GM18907 (cell line): ENCODE measurements around the gene TIPARP.
A peak's percentile ranks its signal among the peaks of the same experiment; 100 is the strongest.
"Not testable (repeated sequence)": the region's sequence is repeated elsewhere in the genome, so short reads cannot be mapped to it uniquely, and the experiment has no call there.

ENCODE experiments used
- ATAC-seq: cut with Tn5 transposase; IDR thresholded peaks from one replicate; pipeline ENCODE4 v1.9.1; 2021; ENCODE audit warnings: mild to moderate bottlenecking, moderate library complexity; ENCODE audit not compliant: unreplicated experiment

TIPARP gene

DNA sequence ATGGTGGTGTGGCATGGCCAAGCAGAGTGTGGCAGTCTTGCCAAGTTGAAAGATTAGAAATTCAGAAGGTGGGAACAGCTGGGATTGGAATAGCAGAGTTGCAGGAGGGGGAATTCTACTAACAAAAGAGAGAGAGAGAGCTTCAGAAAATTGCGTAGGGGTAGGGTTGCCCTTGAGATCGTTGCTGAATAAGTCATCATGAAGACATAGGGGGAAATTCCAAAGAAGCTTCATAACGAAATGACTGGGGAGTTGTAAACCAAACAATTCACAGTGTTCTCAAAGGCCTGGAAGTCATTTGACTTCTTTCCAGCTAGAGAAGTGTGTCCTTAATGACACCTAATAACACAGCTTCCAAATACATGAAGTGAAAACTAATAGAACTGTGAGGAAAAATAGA is 26.3 kb upstream of the TIPARP start:
- ATAC-seq, result no peak

DNA sequence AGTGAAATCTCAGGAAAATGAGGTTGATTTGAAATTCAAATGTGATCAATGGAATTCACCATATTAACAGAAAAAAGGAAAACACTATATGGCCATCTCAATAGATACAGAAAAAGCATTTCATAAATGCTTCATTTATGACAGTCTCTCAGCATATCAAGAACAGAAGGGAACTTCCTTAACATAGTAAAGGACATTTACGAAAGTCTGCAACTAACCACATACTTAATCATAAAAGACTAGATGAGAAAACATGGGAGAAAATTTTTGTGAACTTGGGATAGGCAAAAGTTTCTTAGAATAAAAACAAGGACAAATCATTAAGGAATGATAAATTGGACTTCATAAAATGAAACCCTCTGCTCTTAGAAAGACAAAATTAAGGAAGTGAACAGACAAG is 24.7 kb upstream of the TIPARP start:
- no peak for ATAC-seq

DNA sequence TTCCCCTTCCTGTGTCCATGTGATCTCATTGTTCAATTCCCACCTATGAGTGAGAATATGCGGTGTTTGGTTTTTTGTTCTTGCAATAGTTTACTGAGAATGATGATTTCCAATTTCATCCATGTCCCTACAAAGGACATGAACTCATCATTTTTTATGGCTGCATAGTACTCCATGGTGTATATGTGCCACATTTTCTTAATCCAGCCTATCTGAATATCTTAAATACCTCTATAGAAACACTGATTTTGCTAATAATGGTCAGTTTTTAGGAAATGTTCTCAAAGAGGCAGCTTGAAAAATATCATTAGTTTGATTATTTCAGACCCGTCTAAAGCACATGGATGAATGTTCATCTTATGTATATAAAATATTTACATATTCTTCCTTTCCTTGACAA is 21.7 kb upstream of the TIPARP start:
- not testable (repeated sequence) for ATAC-seq

DNA sequence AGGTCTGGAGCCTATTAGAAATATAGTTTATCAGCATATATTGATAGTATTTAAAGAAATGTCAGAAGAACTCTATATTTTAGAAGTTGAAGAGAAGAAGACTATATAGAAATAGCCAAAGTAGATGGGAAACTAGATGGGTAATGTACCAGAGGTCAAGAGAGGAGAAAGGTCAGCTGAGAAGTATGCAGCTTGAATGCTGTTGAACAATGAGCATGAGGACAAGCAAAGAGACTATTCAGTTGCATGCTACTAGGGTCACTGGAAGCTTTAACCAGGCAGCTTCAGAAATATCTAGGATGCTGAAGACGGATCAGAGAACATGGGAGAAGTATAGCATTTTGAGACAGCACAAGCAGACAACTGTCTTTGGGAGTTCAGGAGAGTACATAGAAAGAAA is 19.6 kb upstream of the TIPARP start:
- ATAC-seq, result no peak

DNA sequence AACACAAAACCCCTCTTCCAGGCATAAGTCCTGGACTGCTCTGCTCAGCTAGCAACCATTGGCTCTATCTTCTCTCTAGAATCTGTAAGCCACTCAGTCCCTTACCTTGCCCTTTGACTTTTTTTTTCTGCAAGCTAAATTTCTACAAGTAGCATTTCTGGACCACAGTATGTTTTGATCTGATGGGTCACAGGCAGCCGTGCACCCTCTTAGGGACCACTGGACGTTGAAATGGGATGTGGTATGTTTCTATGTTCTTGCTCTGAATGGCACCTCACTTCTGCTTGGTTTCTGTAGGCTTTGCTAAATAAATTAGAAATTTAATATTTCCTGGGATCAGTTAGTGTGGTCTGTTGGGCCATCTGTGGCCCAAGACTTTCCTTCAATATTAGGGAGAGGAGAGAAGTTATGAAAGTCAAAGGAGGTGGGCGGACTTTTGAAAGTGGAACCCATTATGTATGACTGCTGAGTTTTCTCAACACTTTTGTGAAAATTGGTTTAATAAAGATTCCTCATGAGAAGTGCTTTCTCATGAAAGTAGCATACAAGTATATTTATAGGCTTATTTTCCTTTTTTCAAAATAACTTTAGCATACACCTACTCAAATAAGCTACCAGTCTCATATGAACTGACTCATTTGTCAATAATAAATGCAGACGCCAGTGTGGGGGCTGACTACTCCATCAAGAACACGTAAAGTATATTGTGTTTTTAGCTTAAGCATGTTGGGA is 18.4 kb upstream of the TIPARP start:
- no peak for ATAC-seq

DNA sequence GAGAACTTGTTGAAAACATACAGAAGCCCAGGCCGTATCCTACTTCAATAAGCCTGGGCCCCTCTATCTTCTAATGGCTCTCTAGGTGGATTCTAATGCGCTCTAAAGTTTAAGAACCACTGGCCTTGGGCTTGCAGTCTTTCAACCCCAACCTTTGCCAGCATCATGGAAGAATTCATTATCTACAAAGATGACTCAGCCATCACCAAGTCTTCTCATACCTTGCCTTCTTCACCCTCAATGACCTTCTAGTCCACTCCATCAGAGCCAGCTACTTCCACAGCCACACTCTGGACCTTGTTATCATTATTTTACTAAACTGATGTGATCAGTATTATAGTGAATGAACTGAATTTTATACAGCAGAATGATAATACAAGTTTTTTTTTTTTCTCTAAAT is 16.9 kb upstream of the TIPARP start:
- ATAC-seq, result no peak

DNA sequence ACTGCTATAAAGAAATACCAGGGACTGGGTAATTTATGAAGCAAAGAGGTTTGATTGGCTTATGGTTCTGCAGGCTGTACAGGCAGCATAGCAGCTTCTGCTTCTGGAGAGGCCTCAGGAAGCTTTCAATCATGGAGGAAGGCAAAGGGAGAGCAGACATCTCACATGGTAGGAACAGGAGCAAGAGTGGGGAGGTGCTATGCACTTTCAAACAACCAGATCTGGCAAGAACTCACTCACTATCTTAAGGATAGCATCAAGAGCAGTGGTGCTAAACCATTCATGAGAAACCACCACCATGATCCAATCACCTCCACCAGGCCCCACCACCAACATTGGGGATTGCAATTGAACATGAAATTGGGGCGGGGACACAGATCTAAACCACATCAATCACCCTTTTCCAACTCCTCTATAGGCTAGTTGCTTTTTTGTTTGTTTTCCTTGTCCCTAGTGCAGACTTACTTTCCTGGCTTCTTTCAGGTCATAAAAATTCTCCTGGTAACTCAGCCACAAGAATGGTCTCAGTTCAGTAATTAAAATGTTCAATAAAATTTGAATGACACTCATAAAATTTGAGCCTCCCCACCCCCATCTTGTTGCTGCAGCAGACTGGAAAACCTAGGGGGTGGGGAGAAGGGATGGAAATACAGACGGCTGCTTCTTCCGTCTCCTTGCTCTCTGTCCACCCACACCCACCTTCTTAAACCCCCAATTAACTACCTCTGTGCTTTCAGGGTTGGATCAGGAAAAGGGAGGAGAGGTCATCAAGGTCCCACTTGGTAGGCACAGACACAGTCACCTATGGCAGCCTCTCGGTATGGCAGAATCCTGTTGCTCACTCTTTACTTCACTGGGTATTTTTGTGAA is 16.3 kb upstream of the TIPARP start:
- no peak for ATAC-seq

DNA sequence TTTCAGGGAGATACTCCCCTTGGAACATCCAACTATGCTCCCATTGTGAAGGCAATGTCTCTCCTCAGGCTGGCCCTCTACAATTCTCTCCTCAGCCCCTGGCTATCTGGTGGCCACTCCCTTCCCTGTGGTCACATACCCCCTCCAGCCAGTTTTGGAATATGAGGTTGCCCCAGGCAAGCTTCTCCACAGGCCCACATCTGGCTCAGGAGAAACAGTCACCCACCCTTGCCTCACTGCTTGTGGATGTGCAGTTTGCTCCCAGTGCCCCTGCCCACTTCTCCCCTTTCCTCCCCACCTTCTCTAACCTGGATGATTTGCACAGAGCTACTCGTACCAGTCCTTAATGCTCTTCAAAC is 15.7 kb upstream of the TIPARP start:
- ATAC-seq, result no peak

DNA sequence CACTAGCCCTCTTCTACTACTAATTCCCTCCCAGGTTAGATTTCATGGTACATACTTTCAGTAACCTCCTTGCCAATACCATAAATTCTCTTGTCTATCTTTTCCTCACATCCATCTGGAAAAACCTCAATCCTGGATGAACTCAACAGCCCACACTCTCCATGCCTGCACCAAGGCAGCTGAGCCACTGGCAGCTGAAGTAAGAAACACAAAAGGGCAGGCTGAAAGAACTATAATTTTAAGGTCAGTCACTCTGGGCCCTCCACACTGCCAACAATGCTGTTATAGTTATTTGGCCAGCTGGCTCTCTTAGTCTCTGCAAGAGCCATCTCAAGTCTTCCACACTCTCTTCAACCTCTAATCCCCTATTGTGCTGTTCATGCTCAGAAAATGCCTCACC is 15.1 kb upstream of the TIPARP start:
- no peak for ATAC-seq

DNA sequence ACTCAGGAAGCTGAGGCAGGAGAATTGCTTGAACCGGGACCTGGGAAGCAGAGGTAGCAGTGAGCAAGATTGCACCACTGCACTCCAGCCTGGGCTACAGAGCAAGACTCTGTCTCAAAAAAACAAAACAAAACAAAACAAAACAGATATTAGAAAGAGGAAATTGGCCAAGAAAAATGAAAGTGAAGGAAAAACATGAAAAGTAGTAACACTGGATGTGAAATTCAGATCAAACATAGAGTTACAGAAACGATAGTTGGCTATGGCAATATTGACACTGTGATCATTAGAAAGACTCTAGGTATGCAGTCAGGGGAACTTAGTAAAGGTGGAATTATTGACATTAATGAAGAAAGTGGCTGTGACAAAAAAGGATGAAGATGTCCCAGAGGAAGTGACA is 13.2 kb upstream of the TIPARP start:
- no peak for ATAC-seq

DNA sequence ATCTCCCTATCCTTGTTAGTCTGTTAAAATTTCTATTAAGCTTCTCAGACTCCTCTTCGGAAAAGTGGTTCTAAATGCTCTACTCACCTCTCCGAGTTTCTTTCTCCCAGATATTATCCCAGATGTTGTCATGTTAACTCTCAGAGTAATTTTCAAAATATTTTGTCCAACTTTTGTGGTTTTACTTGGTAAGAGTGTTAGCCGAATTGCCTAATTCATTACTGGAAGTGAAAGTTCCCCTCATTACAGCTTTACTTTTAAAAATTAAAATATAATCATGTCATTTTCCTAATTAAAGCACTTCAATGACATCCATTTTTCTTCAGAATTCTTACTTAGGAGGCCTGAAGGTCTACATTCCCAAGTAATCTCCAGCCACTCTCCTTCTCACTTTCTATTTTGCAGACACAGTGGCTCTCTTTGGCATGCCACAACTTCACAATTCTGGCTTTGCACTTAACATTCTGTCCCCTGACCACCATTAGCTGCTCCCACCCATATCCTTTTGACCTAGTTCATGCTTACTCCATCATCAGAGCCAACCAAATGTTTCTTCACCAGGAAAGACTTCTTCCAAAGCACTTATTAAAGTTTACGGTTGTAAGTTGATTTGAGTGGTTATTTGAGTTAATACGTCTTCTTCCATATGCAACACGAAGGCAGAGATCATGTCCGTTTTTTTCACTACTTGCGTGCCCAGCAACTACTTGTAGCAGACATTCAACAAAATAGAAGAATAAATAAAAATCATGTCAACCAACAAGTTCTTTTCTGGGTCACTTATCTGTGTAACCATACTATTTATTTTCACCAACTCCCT is 10.2 kb upstream of the TIPARP start:
- peak; percentile 16 for ATAC-seq

DNA sequence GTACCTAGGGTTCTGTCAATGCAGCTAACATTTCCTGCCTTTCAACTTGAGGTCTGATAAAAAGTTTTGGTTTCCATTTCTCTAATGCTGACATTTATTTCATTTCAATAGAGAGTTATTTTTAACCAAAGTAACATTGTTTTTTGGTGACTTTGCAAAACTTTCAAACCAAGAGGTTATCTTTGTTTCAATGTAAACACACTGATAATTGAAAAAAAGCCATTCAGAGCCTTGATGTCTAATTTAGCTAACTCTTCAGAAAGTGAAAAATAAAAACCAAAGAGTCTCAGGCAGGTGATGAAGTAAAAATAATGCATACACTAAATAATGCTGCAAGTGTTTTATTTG is 9.6 kb upstream of the TIPARP start:
- peak; percentile 73 for ATAC-seq

DNA sequence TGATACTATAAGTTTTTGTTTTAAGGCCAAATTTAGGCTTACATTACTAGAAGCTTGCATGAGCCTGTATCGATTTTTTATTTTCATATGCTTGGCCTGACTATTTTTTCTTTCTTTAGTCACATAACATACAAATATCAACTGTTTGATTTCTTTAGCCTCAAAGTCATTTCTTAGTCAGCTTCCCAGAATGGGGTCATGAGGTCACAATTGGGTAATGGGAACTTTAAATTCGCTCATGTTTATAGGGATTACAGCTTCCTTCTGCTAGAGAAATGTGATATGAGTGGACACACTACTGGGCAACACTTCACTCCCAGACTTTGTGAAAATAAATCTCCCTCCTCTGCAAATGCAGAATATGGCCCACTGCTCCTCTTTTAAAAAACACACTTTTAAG is 9.1 kb upstream of the TIPARP start:
- ATAC-seq, result peak; percentile 3

DNA sequence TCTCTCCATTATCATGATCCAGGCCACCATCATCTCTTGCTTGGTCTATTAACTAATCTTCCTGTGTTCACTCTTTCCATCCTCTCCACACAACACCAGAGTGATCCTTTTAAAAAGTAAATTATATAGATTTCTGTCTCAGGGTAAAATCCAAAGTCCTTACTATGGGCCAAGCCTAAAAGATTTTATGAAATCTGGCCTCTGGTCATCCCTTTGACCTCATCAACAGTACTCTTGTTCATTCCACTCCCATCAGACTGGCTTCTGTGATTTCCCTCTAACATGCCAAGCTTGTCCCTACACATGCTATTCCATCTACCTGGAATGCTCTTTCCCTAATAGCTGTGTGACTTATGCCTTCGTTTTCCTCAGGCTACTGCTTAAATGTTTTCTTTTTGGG is 8.3 kb upstream of the TIPARP start:
- no peak for ATAC-seq

DNA sequence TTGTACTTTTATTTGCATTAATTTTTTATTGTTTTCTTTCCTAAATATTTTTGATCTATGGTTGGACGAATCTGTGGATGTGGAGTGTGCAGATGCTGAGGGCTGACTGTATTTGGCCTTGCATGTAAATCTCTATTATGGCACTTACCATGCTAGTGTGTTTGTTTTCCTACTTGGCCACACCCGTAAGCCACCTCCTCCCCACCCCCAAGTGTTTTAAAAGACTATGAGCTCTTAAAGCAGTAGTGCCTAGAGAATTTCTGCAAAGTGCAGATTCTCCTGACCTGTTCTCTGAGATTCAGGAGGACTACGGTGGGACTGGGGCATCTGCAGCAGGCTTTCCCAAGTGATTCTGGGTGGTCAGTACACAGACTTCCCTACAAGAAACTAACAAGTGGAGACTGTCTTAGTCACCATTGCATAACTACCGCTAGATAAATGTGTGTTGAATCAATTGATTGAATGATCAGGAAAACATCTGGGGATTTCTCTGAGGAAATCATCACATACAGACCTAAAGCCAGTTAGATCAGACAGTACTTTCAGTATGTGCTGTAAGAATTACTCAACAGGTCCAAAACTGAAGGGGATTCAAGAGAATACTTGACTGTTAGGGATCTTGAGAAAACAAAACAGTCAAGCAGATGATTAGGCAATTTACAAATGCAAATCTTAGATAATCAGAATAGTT is 6.2 kb upstream of the TIPARP start:
- no peak for ATAC-seq

DNA sequence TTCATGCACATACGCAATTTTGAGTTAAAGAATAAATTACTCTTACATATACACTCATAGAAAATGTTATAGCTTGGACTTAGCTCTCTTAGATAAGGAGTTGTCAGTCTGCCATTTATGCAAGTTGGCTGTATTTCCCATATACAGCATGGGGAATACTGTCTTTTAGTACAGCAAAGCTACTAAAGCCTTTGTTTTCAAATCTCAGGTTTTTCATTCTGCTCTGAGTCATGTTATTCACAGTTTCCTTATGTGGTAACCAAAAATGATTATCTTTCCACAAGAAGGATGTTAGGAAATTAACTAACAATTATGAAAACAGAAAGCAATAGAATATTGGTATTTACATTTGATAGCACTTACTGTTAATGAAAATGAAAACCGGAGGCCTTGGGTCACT is 4.3 kb upstream of the TIPARP start:
- no peak for ATAC-seq

DNA sequence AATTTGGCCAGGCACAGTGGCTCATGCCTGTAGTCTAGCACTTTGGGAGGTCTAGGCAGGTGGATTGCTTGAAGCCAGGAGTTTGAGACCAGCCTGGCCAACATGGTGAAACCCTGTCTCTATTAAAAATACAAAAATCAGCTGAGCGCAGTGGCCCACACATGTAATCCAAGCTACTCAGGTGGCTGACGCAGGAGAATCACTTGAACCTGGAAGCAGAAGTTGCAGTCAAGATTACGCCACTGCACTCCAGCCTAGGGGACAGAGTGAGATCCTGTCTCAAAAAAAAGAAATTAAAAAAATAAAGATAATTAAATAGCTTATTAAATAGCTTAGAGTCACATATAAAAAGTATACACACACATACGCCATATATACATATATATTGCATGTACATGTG is 3.7 kb upstream of the TIPARP start:
- ATAC-seq, result no peak

DNA sequence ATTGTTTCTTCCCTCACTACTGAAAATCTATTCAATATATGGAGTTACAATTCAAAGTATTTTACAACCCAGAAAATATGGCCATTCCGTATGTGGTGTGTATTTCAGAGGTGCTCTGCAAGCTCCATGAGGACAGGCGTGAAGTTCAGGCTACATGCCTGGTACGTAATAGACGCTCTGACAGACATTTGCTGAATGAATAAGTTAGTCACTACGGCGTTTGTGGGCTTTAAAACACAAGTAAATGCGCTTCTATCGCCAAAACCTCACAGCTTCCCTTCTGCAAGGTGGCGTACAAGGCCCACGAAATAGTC is 701 bp upstream of the TIPARP start:
- ATAC-seq, result no peak

DNA sequence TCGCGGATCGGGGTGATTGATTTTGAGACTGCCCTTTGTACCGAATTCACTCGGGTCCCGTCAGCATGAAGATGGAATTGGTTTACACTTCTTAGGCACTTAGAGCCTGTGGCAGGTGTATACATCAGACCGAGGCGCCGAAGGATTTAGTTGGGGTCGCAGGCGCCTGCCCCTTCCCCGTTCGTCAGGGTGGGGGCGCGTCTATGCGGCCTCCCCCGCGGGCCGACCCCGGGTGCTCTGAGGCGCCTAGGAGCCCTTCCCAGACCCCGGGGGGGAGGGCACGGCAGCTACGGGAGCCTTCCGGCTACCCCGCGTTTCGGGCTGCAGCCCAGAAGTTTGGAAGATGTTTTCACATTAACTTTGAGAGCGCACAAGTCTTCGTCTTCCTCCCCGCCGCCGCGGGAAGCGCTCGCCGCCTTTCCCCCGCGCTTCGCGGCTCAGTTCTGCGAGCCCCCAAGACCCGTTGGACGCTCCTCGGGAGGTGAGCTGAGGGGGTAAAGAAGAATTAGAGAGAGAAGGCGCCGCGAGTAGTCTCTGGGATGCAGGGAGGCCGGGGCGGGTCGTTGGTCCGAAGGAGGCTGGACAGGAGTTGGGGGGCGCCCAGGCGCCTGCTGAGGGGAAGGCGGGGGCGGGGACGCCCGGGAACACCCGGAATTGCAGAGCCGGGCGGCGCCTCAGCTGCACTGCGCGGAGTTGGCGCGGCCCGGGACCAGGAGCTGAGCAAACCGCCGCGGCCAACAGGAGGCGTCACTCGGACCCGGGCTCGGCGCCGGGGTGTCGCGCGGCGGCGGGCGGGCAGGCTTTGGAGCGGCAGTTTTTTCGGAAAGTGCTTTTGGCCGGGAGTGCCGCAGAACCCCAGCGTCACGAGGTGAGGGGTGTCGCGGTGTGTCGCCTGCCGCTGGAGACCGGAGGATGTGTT is 780 bp downstream of the TIPARP start:
- ATAC-seq, result peak; percentile 2
